Activated naive CD4-positive, alpha-beta T cell treated with anti-CD3 and anti-CD28 coated beads for 36 hours (primary cell): ENCODE measurements around the gene HK2. TPM values are rescaled to one million over a fixed set of nuclear protein-coding genes. Genes with fewer than 3 reads are reported as not detected.

Experiments
- CTCF ChIA-PET: fragments of 350-600 bp; sonication (Branson Sonifier 250); formaldehyde crosslinking; loops from one replicate; lab custom pipeline; 2021; ENCODE audit warnings: antibody characterized with exemption; lab: Charles Lee
- DNase-seq: peaks from one replicate; pipeline ENCODE4 v3.0.0-alpha.2; 2020
- H3K27ac Mint-ChIP-seq: one replicate; pipeline ENCODE4 v1.8.0; 2021; ENCODE audit warnings: mild to moderate bottlenecking, mixed read lengths
- H3K27me3 Mint-ChIP-seq: one replicate; pipeline ENCODE4 v1.8.0; 2021; ENCODE audit warnings: low read depth, mixed read lengths
- H3K36me3 Mint-ChIP-seq: one replicate; pipeline ENCODE4 v1.8.0; 2021; ENCODE audit warnings: low read depth, mixed read lengths
- H3K4me1 Mint-ChIP-seq: one replicate; pipeline ENCODE4 v1.8.0; 2021; ENCODE audit warnings: low read depth, mixed read lengths
- H3K4me3 Mint-ChIP-seq: one replicate; pipeline ENCODE4 v1.8.0; 2021; ENCODE audit warnings: mild to moderate bottlenecking, moderate library complexity, mixed read lengths
- H3K9me3 Mint-ChIP-seq: one replicate; pipeline ENCODE4 v1.8.0; 2021; ENCODE audit warnings: mixed read lengths
- intact Hi-C: fragments of 100-400 bp; cut with micrococcal nuclease; formaldehyde crosslinking; loops from one replicate; pipeline ENCODE4 v1.15.1; 2023
- total RNA-seq, 2 experiments: library from RNA; stranded (reverse); gene quantifications; one replicate each; pipeline ENCODE4 v1.2.3, GENCODE V29; 2021

Gene HK2
- total RNA-seq, 2 experiments from 2014 or later, result 37.9 to 38.7 TPM

DNA sequence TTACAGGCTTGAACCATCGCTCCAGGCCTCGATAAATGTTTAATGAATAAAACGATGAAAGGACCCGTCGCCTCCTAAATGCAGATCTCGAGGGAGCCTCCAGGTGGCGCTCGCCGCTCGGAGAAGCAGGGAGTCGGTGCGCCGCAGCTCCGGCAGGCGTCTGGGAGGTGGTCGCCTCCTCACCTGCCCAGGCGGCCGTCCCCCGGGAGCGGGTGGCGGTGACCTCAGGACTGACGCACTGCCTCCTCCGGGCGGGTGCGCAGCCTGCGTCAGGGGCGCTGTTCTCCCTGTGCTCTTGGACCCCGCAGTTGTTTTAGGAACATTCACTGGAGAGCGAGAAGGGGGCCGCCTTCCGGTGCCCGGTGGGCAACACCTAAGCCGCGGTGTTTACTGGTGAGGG, 85.9 kb downstream of the HK2 start:
- H3K4me1 Mint-ChIP-seq, result peaks cover 5% of the 10 kb centered on the region
- H3K9me3 Mint-ChIP-seq, result no peaks in the 10 kb centered on the region
- peaks cover 3% of the 10 kb centered on the region for H3K27me3 Mint-ChIP-seq
- CTCF ChIA-PET, result interaction anchor here (0.7 to 4.1 kb wide), 13 partner anchors 12 to 687 kb away, joined by 3 to 22 read pairs (median 3); no protein-coding TSS in a partner anchor
- peak; percentile 80 for DNase-seq
- H3K36me3 Mint-ChIP-seq, result no peaks in the 10 kb centered on the region
- no peak overlapping the region for H3K27ac Mint-ChIP-seq
- H3K4me3 Mint-ChIP-seq, result peak overlapping the region; percentile 41
- intact Hi-C loops, result loop anchor here (1.0 to 5.0 kb wide), 9 partner anchors 39 to 707 kb away; partner anchors contain the start of gene POLE4

DNA sequence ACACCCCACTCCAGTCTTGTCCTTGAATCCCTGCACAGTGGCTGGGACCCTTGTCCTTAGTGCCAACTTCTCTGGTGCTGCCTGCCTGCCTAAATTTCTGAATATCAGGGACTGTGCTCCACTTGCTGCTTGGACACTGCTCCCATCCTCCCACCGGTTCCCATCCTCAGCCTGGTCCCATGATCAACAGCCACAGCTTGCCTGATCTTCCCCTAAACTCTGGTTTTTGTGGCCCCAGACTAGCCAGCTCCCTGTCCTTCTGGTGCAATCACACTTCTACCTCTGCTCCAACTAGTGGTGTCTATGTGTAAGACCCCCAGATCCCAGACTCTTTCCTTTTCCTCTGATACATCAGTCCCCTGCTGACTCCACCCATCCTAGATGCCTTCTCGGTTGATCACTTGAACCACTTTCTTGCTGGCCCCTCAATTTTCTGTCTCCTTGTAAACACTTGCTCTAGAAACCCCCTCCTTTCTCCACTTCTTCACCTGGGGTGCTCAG, 87.4 kb downstream of the HK2 start:
- intact Hi-C loops, result loop anchor here (5.0 kb wide), 2 partner anchors 321 to 546 kb away; no protein-coding TSS in a partner anchor
- H3K4me1 Mint-ChIP-seq, result peaks cover 5% of the 10 kb centered on the region

DNA sequence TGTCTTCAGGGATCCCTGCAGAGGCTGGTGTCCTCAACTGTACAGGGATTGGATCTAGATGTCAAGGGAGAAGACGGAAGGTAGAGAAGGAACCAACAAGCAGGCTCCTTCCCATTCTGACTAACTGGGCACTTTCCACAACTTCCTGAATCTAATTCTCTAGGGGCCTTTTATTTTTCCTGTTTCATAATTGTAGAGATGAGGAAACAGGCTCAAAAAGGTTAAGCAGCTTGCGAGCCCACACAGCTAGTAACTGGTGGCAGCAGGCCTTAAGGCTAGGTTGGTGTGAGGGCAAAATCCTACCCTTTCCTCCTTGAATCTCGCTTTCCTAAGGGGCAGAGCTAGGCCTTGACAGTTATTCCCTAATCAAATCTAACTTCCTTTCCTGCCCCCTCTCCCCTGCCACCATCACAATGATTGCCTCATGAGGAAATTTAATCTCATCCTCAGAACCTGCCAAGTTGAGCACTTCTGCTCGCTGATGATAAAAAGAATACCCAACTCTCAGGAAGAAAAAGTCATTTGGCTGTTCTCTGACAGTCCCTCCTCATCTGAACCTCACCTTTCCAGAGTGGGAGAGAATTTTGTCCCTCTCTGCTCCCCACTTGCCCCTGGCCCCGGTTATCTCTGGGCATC, 88.8 kb downstream of the HK2 start:
- Mint-ChIP-seq H3K4me1 (peaks cover 5% of the 10 kb centered on the region), H3K27me3 (no peaks in the 10 kb centered on the region), H3K4me3 (no peak overlapping the region), H3K36me3 (no peaks in the 10 kb centered on the region), H3K27ac (no peak overlapping the region), H3K9me3 (no peaks in the 10 kb centered on the region)
- intact Hi-C loops, result loop anchor here (5.0 kb wide), 2 partner anchors 320 to 545 kb away; no protein-coding TSS in a partner anchor
- no peak for DNase-seq
- CTCF ChIA-PET, result interaction anchor here (0.6 to 1.2 kb wide), 2 partner anchors 43 to 207 kb away, joined by 3 read pairs; no protein-coding TSS in a partner anchor

More for the DNA sequence above, 87.4 kb downstream of the HK2 start:
- Mint-ChIP-seq H3K4me3 (no peak overlapping the region), H3K36me3 (no peaks in the 10 kb centered on the region), H3K9me3 (no peaks in the 10 kb centered on the region), H3K27ac (no peak overlapping the region), H3K27me3 (no peaks in the 10 kb centered on the region)
- DNase-seq, result no peak
- CTCF ChIA-PET, result interaction anchor here (1.0 to 4.1 kb wide), 2 partner anchors 23 to 144 kb away, joined by 3 to 22 read pairs; no protein-coding TSS in a partner anchor

DNA sequence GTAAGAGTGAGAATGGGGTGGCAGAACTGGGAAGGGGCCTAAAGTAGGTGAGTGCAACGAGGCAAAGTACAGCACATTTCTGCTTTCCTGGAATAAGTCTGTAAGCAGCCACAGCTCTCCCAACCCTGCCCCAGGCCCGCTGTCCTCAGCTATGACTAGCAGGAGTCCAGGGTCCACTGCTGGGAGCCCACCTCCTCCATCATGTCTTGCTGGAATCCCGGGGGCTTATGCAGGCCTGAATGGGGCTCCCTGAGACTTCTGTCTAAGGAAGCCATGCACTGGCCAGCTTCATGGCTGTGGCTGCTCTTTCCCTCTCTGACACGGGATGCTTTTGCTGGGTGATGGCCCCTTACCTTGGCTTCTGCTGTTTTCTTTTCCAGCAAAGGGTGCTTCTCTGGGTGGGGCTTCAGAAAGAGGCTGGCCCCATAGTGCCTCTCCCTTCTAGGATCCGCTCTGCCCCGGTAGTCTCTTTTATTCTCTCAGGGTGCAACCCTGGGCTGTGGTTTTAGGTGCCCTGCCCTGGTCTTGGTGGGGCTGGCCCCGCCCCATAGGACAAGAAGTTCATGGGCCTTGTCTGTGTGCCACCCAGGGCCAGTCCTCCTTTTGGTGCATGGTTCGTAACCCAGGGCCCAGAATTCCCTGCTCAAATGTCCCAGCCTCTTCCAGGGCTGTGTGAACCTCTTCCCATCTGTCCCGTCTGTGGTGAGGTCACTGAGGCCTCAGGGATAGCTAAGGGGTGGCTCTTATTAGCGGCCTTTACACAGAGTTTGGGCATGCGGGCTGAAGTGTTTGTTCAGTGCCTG, 90.7 kb downstream of the HK2 start:
- Mint-ChIP-seq H3K36me3 (no peaks in the 10 kb centered on the region), H3K27ac (no peak overlapping the region), H3K9me3 (peaks cover 6% of the 10 kb centered on the region), H3K27me3 (no peaks in the 10 kb centered on the region), H3K4me1 (peaks cover under 1% of the 10 kb centered on the region), H3K4me3 (no peak overlapping the region)
- intact Hi-C loops, result loop anchor here (5.0 kb wide), 2 partner anchors 318 to 543 kb away; no protein-coding TSS in a partner anchor
- CTCF ChIA-PET, result no interaction called here
- DNase-seq, result no peak

DNA sequence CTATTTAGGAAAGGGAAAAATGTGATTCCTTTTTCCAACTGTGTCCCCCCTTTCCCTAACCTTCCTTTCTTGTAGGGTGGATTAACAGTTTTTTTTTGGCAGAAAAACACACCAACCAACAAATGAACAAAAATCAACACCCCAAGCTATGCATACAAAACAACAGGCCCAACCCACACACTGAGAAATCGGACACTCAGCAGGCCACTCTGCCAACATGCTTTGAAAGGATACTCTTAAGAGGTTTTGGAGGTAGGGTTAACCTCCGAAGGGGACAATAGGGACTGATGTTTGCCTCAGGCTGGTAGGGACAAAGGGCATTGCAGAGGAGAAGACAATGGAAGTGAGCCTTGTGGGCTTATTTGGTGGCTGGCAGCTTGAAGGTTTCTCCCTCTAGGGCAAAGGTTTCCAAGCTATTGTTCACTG, 91.4 kb downstream of the HK2 start:
- Mint-ChIP-seq H3K36me3 (no peaks in the 10 kb centered on the region), H3K4me1 (no peaks in the 10 kb centered on the region)
- intact Hi-C loops, result no loop called here

DNA sequence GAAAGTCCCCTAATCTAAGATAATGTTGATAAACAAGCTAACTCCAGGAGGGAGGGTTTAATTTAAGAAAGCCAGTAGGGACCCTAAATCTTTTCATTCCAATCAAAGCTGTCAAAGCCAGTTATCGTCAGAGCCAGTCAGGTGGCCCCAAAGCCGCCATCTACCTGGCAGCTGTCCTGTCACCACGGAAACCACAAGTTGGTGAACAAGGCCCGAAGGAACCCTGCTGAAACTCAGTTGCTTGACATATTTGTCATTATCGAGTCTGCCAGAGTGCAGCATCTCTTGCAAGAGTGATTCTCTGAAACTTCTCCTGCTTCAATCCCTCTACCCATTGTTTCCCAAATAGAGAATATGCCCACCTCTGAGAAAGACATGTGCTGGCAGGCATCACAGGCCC, 93.7 kb downstream of the HK2 start:
- CTCF ChIA-PET, result no interaction called here
- Mint-ChIP-seq H3K4me3 (no peak overlapping the region), H3K27me3 (no peaks in the 10 kb centered on the region), H3K4me1 (no peaks in the 10 kb centered on the region), H3K27ac (no peak overlapping the region), H3K9me3 (peaks cover 7% of the 10 kb centered on the region), H3K36me3 (peaks cover 14% of the 10 kb centered on the region)
- intact Hi-C loops, result no loop called here
- DNase-seq, result no peak

More for the DNA sequence above, 91.4 kb downstream of the HK2 start:
- H3K9me3 Mint-ChIP-seq, result peaks cover 6% of the 10 kb centered on the region
- CTCF ChIA-PET, result interaction anchor here (0.6 to 0.7 kb wide), 2 partner anchors 252 to 300 kb away, joined by 3 to 5 read pairs; no protein-coding TSS in a partner anchor
- H3K4me3 Mint-ChIP-seq, result no peak overlapping the region
- DNase-seq, result no peak
- no peak overlapping the region for H3K27ac Mint-ChIP-seq
- no peaks in the 10 kb centered on the region for H3K27me3 Mint-ChIP-seq

DNA sequence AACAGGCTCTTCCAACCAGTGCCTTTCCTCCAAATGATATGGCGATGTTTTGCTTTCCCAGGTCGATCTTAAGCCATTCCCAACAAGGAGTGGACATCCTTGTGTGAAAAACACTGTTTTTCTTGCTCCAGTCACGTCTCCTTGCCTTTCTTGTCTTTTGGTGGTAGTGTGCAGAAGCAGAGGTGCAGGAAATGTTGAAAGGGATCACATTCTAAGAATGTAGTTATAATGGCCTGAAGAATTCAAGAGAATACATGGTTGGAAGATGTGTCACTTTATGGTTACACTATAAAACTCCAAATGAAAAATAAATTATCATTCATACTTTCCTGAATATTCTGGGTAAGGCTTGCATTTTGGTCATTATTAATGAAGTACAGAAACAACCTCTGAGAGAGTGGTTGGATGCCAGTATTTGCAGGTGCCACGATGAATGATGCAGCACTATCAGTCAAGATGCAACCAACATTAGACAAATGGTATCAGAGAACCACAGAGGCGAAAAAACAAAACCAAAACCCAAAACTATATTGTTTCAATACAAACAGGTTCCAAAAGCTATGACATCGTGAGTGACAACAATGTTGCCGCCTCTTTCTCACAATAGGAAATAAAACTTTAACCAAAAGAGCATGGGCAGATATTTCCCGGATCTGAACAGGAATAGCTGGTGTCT, 97.0 kb downstream of the HK2 start:
- Mint-ChIP-seq H3K4me1 (no peaks in the 10 kb centered on the region), H3K36me3 (peaks cover 18% of the 10 kb centered on the region), H3K27ac (no peak overlapping the region), H3K9me3 (peaks cover 7% of the 10 kb centered on the region), H3K27me3 (no peaks in the 10 kb centered on the region), H3K4me3 (no peak overlapping the region)
- DNase-seq, result no peak
- CTCF ChIA-PET, result no interaction called here
- intact Hi-C loops, result no loop called here

DNA sequence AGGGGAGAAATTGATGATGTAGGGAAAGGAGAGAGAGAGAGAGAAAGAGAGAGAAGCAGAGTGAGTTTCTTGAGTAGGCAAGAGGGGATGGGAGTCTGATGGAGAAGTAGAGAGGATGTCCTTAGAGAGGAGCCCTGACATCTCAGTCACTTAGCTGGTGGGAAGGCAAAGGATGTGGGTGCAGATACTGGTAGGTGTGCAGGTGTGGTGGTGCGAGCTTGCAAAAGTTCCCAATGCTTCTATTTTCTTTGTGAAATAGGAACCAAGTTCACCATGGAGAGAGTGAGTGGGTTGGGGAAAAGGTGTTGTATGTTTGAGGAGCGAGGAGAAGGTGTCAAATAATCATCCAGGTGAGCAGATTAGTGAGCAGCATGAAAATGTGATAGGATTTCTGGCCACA, 98.0 kb downstream of the HK2 start:
- CTCF ChIA-PET, result interaction anchor here (0.6 to 1.3 kb wide), 3 partner anchors 12 to 269 kb away, joined by 3 to 4 read pairs (median 4); no protein-coding TSS in a partner anchor
- H3K27ac Mint-ChIP-seq, result no peak overlapping the region
- DNase-seq, result no peak
- no peaks in the 10 kb centered on the region for H3K27me3 Mint-ChIP-seq
- no peaks in the 10 kb centered on the region for H3K4me1 Mint-ChIP-seq
- intact Hi-C loops, result no loop called here
- H3K4me3 Mint-ChIP-seq, result no peak overlapping the region
- H3K36me3 Mint-ChIP-seq, result peaks cover 18% of the 10 kb centered on the region
- peaks cover 7% of the 10 kb centered on the region for H3K9me3 Mint-ChIP-seq

DNA sequence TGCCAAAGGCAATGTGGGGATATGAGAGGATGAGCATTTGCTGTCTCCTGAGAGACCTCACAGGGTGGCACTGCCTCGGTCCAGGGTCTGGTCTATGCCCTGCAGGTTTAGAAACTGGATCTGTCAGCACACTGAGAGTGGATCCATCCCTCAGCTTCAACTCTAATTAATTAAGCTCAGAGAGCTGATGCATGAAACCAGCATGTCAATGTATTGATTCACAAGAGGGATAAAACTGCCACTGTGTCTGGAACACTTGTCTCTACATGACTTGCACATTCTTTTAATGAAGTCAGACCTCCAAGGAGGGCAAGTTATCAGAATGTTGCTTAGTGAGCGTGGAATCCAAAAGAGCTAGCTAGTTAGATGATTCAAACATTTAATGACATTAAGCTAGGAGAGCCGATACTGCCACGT, 102.1 kb downstream of the HK2 start:
- CTCF ChIA-PET, result no interaction called here
- Mint-ChIP-seq H3K4me1 (no peaks in the 10 kb centered on the region), H3K36me3 (peaks cover 18% of the 10 kb centered on the region), H3K27me3 (no peaks in the 10 kb centered on the region), H3K4me3 (no peak overlapping the region), H3K27ac (no peak overlapping the region), H3K9me3 (no peaks in the 10 kb centered on the region)
- no peak for DNase-seq
- intact Hi-C loops, result no loop called here

DNA sequence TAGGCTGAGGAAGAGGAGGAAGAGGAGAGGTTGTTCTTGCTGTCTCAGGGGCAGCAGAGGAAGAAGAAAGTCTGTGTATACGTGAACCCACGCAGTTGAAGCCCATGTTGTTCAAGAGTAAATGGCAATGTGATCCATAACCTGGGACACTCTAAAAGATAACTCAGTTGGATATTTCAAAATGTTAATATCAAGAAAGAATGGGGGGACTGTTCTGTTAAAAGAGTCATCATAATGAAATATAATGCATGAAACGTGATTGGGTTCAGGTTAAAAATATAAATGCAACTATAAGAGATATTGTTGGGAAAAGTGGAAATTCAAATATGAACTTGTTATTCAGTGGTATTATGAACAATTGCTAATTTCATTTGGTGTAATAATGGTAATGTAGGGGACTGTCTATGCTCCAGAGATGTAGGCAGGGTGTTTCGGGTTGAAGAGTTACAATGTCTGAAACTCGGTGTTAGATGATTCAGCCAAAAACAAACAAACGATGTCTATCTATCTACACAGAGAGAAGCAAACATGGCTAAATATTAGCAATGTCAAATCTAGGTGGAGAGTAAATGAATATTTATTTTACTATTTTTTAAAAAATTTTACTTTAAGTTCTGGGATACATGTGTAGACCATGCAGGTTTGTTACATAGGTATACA, 103.4 kb downstream of the HK2 start:
- Mint-ChIP-seq H3K9me3 (no peaks in the 10 kb centered on the region), H3K27me3 (no peaks in the 10 kb centered on the region), H3K4me3 (no peak overlapping the region), H3K4me1 (no peaks in the 10 kb centered on the region), H3K27ac (no peak overlapping the region), H3K36me3 (peaks cover 12% of the 10 kb centered on the region)
- intact Hi-C loops, result no loop called here
- no peak for DNase-seq
- CTCF ChIA-PET, result no interaction called here

DNA sequence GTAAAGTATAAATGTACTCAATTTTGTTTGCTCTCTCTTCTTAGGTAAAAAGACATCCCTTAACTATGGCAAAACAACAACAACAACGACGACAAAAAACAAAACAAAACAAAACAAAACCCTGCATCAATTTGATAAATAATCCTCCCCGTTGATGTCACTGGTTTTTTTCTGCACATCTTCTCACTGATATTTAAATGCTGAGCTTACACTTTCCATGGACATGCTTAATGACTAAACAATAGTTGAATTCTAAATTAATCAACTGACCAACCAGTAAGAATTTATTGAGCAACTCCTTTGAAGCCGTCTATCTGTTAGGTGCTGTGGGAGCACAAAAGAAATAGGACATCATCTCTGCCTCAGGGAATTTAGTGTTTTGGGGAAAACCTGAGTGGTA, 104.3 kb downstream of the HK2 start:
- DNase-seq, result no peak
- no peaks in the 10 kb centered on the region for H3K4me1 Mint-ChIP-seq
- no peak overlapping the region for H3K4me3 Mint-ChIP-seq
- H3K27ac Mint-ChIP-seq, result no peak overlapping the region
- intact Hi-C loops, result no loop called here
- H3K9me3 Mint-ChIP-seq, result no peaks in the 10 kb centered on the region
- peaks cover 4% of the 10 kb centered on the region for H3K36me3 Mint-ChIP-seq
- CTCF ChIA-PET, result no interaction called here
- no peaks in the 10 kb centered on the region for H3K27me3 Mint-ChIP-seq
